Mucosa of descending colon (tissue), 3 donors: Measurements from ENCODE around the gene IFT20. TPM values are rescaled to one million over a fixed set of nuclear protein-coding genes. Genes with fewer than 3 reads are reported as not detected.
"Not testable (repeated sequence)": the region's sequence is repeated elsewhere in the genome, so short reads cannot be mapped to it uniquely, and the experiment has no call there.

ENCODE experiments used
- ATAC-seq: fragments of 200-7000 bp; cut with Tn5 transposase; one replicate; pipeline ENCODE4 v1.9.1; 2020; ENCODE audit warnings: mild to moderate bottlenecking, moderate library complexity
- DNase-seq, 3 donors: peaks; one replicate each; pipeline ENCODE4 v3.0.0-alpha.2; 2020
- H3K36me3 ChIP-seq: fragments of 200-600 bp; one replicate; pipeline ENCODE4 v1.8.0; 2021; ENCODE audit warnings: low read depth, mild to moderate bottlenecking
- H3K4me1 ChIP-seq: fragments of 200-600 bp; one replicate; pipeline ENCODE4 v1.8.0; 2021; ENCODE audit warnings: low read depth, mild to moderate bottlenecking
- H3K4me3 ChIP-seq: fragments of 200-600 bp; one replicate; pipeline ENCODE4 v1.8.0; 2021; ENCODE audit warnings: mild to moderate bottlenecking
- H3K9me3 ChIP-seq: fragments of 200-600 bp; one replicate; pipeline ENCODE4 v1.8.0; 2021; ENCODE audit warnings: mild to moderate bottlenecking
- intact Hi-C, 2 donors: fragments of 100-400 bp; cut with DNase I in 1 of 2; cut with micrococcal nuclease in 1 of 2; formaldehyde crosslinking; loops; one replicate each; pipeline versions ENCODE4 v1.11.0 to v1.11.1; 2022; cut with DNase I, micrococcal nuclease
- total RNA-seq, 3 donors: library from RNA; stranded (reverse); fragmentation: NEBNext Ultra II Directional in 2 of 3; extraction: Animal tissue kit (Norgen Biotek cat#: 25700) in 2 of 3; gene quantifications; one replicate each; pipeline versions ENCODE4 v1.2.1 to v1.2.4, GENCODE V29; 2021 to 2023
- TF ChIP-seq, protein P1 (sequence below): fragments of 200-600 bp; IDR thresholded peaks from one replicate; pipeline ENCODE4 v1.8.0; 2022; ENCODE audit warnings: antibody characterized with exemption, mild to moderate bottlenecking
- donor health status: DM: no; HTN: no; CAD: no; lungs with moderate emphysema.
- donor health status: DM: no; HTN: no; CAD: no.
- donor health status: DM: no; HTN: yes; CAD: no.

IFT20 gene
- total RNA-seq, 3 donors from 2014 or later: 23.6 to 44.1 (median 28.0) TPM

DNA sequence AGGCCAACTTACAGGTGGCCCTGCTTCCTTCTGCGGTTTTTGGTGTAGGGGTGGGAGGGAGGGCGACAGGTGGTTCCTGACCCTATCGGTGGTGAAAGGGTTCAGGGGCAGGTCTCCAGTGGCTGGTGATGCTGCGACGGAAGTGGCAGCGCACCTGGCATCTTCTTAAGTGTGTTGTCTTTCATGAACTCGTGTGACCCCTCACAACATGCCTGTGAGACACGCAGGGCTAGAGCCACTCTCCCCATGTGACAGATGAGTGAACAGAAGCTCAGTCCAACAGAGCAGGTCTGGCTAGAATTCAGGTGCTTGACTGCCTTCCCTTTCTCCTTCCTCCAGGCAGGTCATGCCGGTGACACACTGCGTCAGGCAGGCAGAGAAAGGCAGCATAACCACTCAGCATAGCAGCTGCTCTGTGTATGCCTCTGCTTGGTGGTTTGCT is 8.2 kb upstream of the IFT20 start:
- Histone ChIP-seq H3K36me3 (peaks cover 10% of the 10 kb centered on the region), H3K4me3 (no peak overlapping the region), H3K4me1 (no peaks in the 10 kb centered on the region), H3K9me3 (no peaks in the 10 kb centered on the region)
- intact Hi-C loops: no loop called here
- no peak for ATAC-seq
- no peak for DNase-seq
- TF ChIP-seq, protein P1, sequence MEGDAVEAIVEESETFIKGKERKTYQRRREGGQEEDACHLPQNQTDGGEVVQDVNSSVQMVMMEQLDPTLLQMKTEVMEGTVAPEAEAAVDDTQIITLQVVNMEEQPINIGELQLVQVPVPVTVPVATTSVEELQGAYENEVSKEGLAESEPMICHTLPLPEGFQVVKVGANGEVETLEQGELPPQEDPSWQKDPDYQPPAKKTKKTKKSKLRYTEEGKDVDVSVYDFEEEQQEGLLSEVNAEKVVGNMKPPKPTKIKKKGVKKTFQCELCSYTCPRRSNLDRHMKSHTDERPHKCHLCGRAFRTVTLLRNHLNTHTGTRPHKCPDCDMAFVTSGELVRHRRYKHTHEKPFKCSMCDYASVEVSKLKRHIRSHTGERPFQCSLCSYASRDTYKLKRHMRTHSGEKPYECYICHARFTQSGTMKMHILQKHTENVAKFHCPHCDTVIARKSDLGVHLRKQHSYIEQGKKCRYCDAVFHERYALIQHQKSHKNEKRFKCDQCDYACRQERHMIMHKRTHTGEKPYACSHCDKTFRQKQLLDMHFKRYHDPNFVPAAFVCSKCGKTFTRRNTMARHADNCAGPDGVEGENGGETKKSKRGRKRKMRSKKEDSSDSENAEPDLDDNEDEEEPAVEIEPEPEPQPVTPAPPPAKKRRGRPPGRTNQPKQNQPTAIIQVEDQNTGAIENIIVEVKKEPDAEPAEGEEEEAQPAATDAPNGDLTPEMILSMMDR: no peak

GRCh38 chr17:28342313-28342712 is 7.0 kb upstream of the IFT20 start:
- Histone ChIP-seq H3K4me1 (no peaks in the 10 kb centered on the region), H3K4me3 (no peak overlapping the region), H3K9me3 (no peaks in the 10 kb centered on the region), H3K36me3 (peaks cover 6% of the 10 kb centered on the region)
- intact Hi-C loops: no loop called here
- TF ChIP-seq, protein P1: no peak
- ATAC-seq (no peak), DNase-seq (no peak)

DNA sequence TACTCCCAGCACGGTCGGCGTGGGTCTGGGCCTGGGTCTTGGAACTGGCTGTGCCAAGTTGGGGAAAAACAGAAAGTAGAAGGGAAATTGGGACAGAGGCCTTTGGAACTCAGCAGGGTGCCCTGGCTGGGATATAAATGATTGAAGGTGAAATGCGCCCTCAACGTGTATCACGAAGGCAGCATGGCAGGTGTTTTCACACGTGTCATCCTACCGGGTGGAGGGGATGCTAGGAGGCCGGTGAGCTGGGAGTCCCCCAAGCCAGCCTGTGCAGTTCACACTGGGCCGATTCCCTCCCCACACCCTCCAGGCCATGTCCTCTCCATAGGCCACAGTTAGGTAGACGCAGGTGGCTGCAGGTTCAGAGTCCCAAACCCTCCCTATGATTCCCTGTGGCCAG is 6.2 kb upstream of the IFT20 start:
- no peak for DNase-seq
- no peak for ATAC-seq
- H3K4me3 ChIP-seq: no peak overlapping the region
- peaks cover 6% of the 10 kb centered on the region for H3K36me3 ChIP-seq
- peaks cover 3% of the 10 kb centered on the region for H3K4me1 ChIP-seq
- TF ChIP-seq, protein P1: no peak
- H3K9me3 ChIP-seq: no peaks in the 10 kb centered on the region
- intact Hi-C loops: no loop called here

DNA sequence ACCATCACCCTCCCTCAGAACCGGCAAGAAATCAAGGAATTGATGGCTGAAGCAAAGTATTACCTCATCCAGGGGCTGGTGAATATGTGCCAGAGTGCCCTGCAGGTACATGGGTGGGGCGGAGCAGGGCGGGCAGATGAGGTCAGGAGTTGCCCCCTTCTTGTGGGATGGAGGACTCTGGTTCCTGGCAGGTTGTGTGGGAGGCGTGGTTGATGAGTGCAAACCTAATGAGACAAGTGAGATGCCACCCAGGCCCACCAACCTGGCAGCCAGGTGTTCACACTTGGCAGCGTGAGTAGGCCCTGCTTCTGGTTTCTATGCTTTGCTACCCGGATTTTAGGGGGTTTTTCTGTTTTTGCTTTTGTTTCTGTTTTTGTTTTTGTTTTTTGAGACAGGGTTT is 5.1 kb upstream of the IFT20 start:
- TF ChIP-seq, protein P1: no peak
- Histone ChIP-seq H3K4me3 (no peak overlapping the region), H3K4me1 (peaks cover 6% of the 10 kb centered on the region), H3K36me3 (peaks cover 8% of the 10 kb centered on the region), H3K9me3 (no peaks in the 10 kb centered on the region)
- intact Hi-C loops: no loop called here
- ATAC-seq (no peak), DNase-seq (no peak)

DNA sequence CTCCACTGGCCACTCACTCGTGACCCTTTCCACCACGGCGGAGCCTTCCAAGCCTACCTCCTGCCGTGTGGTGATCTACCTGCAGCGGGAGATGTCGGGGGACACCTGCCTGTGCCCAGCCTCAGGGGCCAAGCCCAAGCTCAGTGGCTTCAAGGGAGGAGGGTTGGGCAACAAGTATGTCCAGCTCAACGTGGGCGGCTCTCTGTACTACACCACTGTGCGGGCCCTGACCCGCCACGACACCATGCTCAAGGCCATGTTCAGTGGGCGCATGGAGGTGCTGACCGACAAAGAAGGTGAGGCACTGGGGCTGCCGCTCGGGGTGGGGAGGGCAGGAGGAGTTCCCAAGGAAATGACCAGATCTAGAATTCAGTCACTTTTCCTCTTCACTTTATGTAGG is 4.2 kb upstream of the IFT20 start:
- peaks cover 10% of the 10 kb centered on the region for H3K36me3 ChIP-seq
- intact Hi-C loops: no loop called here
- no peak overlapping the region for H3K4me3 ChIP-seq
- no peaks in the 10 kb centered on the region for H3K9me3 ChIP-seq
- H3K4me1 ChIP-seq: peaks cover 13% of the 10 kb centered on the region
- DNase-seq: no peak
- ATAC-seq: no peak
- TF ChIP-seq, protein P1: no peak

DNA sequence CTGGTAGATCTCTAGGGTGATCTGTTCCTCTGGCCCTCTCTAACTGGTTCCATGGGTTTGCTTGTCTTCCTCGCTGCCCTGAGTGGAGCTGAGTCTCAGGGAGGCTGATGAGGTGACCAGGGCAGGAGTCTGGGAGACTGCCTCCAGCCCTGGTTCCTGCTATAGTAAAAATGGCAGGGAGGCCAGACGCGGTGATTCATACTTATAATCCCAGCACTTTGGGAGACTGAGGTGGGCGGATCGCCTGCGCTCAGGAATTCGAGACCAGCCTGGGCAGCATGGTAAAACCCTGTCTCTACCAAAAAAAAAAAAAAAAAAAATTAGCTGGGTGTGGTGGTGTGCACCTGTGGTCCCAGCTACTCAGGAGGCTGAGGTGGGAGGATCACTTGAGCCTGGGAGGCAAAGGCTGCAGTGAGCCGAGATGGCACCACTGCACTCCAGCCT is 3.5 kb upstream of the IFT20 start:
- ATAC-seq, intact Hi-C loops, DNase-seq, H3K4me3 ChIP-seq, H3K9me3 ChIP-seq, H3K36me3 ChIP-seq: not testable (repeated sequence)
- peaks cover 19% of the 10 kb centered on the region for H3K4me1 ChIP-seq
